GM12878 (cell line): ENCODE data around the gene PATL2. TPM values are rescaled to one million over a fixed set of nuclear protein-coding genes. Genes with fewer than 3 reads are reported as not detected.
A peak's percentile ranks its signal among the peaks of the same experiment; 100 is the strongest.

Experiments
- ATAC-seq: fragments of 200-7000 bp; cut with Tn5 transposase; 3 replicates; pipeline ENCODE4 v1.9.1; 2020; ENCODE audit warnings: mild to moderate bottlenecking, moderate library complexity
- BruUV-seq: library from RNA; stranded (reverse); fragments of 400-500 nt; replicated peaks from 2 replicates; lab custom pipeline; 2021; lab: Mats Ljungman, UMichigan
- CTCF ChIA-PET: fragments of 300-600 bp; sonication (Branson Sonifier 250); formaldehyde crosslinking; extraction: SDS; loops from one replicate; lab custom pipeline; 2021; ENCODE audit warnings: inconsistent platforms; lab: Yijun Ruan, JAX
- POLR2A ChIA-PET: fragments of 350-600 bp; formaldehyde crosslinking; extraction: SDS; loops from one replicate; lab custom pipeline; 2021; ENCODE audit warnings: inconsistent platforms; lab: Charles Lee
- RAD21 ChIA-PET: fragments of 300-600 bp; sonication (Branson Sonifier 250); formaldehyde crosslinking; loops from one replicate; lab custom pipeline; 2023; ENCODE audit warnings: antibody characterized with exemption; ENCODE audit not compliant: unreplicated experiment; lab: Charles Lee
- SMC1A ChIA-PET: fragments of 300-600 bp; sonication (Branson Sonifier 250); formaldehyde crosslinking; loops from one replicate; lab custom pipeline; 2023; ENCODE audit not compliant: unreplicated experiment, uncharacterized antibody; lab: Charles Lee
- DNase-seq: peaks from one replicate; pipeline ENCODE4 v3.0.0-alpha.2; 2011; ENCODE audit warnings: low read depth, low spot score
- FAIRE-seq: peaks from 3 replicates; lab custom pipeline; 2011; peaks lifted over from hg19 to GRCh38; lab: Jason Lieb, UNC
- H2AFZ ChIP-seq: 2 replicates; pipeline ENCODE4 v1.6.0; 2011; ENCODE audit warnings: low read depth, low read length, control low read depth; ENCODE audit not compliant: control insufficient read depth
- H3K27ac ChIP-seq: 2 replicates; pipeline ENCODE4 v1.5.1; 2011; ENCODE audit warnings: control low read depth; ENCODE audit not compliant: control insufficient read depth, insufficient read depth
- H3K27me3 ChIP-seq, 2 experiments: replicated peaks in 1 of 2; 2 replicates each; pipeline versions ENCODE4 v1.6.0 to v1.6.1; 2011; ENCODE audit warnings: low read length in 1 of 2; ENCODE audit not compliant: control insufficient read depth in 2 of 2, insufficient read depth in 2 of 2
- H3K36me3 ChIP-seq, 2 experiments: 2 replicates each; pipeline ENCODE4 v1.5.1; 2011; ENCODE audit warnings: low read length in 1 of 2; ENCODE audit not compliant: control insufficient read depth in 2 of 2, insufficient read depth in 2 of 2
- H3K4me1 ChIP-seq: 2 replicates; pipeline ENCODE4 v1.6.1; 2011; ENCODE audit warnings: mild to moderate bottlenecking, low read length, moderate library complexity, mixed read lengths; ENCODE audit not compliant: control insufficient read depth, insufficient read depth
- H3K4me2 ChIP-seq: 2 replicates; pipeline ENCODE4 v1.6.0; 2011; ENCODE audit warnings: control low read depth; ENCODE audit not compliant: control insufficient read depth, insufficient read depth
- H3K4me3 ChIP-seq: fragments of 200-600 bp; sonication (generic); 2 replicates; pipeline ENCODE4 v1.5.1; 2016
- H3K79me2 ChIP-seq: 2 replicates; pipeline ENCODE4 v1.6.0; 2011; ENCODE audit warnings: low read length; ENCODE audit not compliant: control insufficient read depth, insufficient read depth
- H3K9ac ChIP-seq: 2 replicates; pipeline ENCODE4 v1.8.0; 2011; ENCODE audit warnings: low read length, control low read depth, mixed read lengths; ENCODE audit not compliant: control insufficient read depth, insufficient read depth
- H3K9me3 ChIP-seq: replicated peaks from 3 replicates; pipeline ENCODE4 v1.5.1; 2011; ENCODE audit warnings: mild to moderate bottlenecking, low read length; ENCODE audit not compliant: control insufficient read depth, insufficient read depth
- H4K20me1 ChIP-seq: 2 replicates; pipeline ENCODE4 v1.6.0; 2011; ENCODE audit not compliant: control insufficient read depth, insufficient read depth
- CHD2 ChIP-seq: IDR thresholded peaks from 2 replicates; pipeline ENCODE4 v1.6.1; 2011; ENCODE audit warnings: low read depth, low read length, improper control_type of control experiment, borderline replicate concordance
- ETV6 ChIP-seq, 2 experiments: fragments of 450-650 bp in 1 of 2; IDR thresholded peaks in 1 of 2; conservative IDR thresholded peaks in 1 of 2; 2 replicates each; pipeline ENCODE4 v1.6.1; 2014; ENCODE audit warnings: antibody characterized with exemption in 1 of 2, borderline replicate concordance in 1 of 2, low read depth in 1 of 2, mild to moderate bottlenecking in 1 of 2, moderate library complexity in 1 of 2
- EZH2 ChIP-seq: IDR thresholded peaks from 2 replicates; pipeline ENCODE4 v1.6.1; 2012; ENCODE audit warnings: low read depth, mild to moderate bottlenecking, control low read depth, inconsistent platforms, low read length, borderline replicate concordance; ENCODE audit not compliant: control insufficient read depth
- GATAD2B ChIP-seq: fragments of 450-650 bp; conservative IDR thresholded peaks from 2 replicates; pipeline ENCODE4 v1.6.1; 2017; ENCODE audit warnings: low read depth, mild to moderate bottlenecking, moderate library complexity
- MYB ChIP-seq: fragments of 150-350 bp; IDR thresholded peaks from 2 replicates; pipeline ENCODE4 v1.6.1; 2014; ENCODE audit warnings: mild to moderate bottlenecking, low read depth, low read length, borderline replicate concordance
- PML ChIP-seq: IDR thresholded peaks from 2 replicates; pipeline ENCODE4 v1.6.1; 2012; ENCODE audit warnings: low read length, inconsistent platforms
- TCF12 ChIP-seq: IDR thresholded peaks from 2 replicates; pipeline ENCODE4 v1.6.1; 2011; ENCODE audit warnings: low read depth, mild to moderate bottlenecking, low read length
- TCF3 ChIP-seq: IDR thresholded peaks from 2 replicates; pipeline ENCODE4 v1.6.1; 2012; ENCODE audit warnings: low read depth, mild to moderate bottlenecking, low read length, borderline replicate concordance; ENCODE audit not compliant: insufficient read depth
- TCF7 ChIP-seq: IDR thresholded peaks from 2 replicates; pipeline ENCODE4 v1.6.1; 2014; ENCODE audit warnings: antibody characterized with exemption, borderline replicate concordance
- YBX1 ChIP-seq: fragments of 450-650 bp; IDR thresholded peaks from 2 replicates; pipeline ENCODE4 v1.6.1; 2016; ENCODE audit warnings: antibody characterized with exemption
- YY1 ChIP-seq: IDR thresholded peaks from 2 replicates; pipeline ENCODE4 v1.6.1; 2011; ENCODE audit warnings: low read depth, mild to moderate bottlenecking, low read length
- WGBS: methylation state at CpG from one replicate; pipeline ENCODE4 v1.1.6; 2016; ENCODE audit warnings: low lambda C conversion rate; ENCODE audit not compliant: insufficient replicate concordance, insufficient coverage; ENCODE audit errors: missing lambda C conversion rate; 5-methylcytosine and 5-hydroxymethylcytosine counted together
- in situ Hi-C: fragments of 300-500 bp; cut with MboI; formaldehyde crosslinking; loops from 9 replicates; pipeline ENCODE4 v1.14.3; 2018; ENCODE audit warnings: mixed read lengths
- intact Hi-C: fragments of 100-400 bp; cut with micrococcal nuclease; formaldehyde crosslinking; loops from one replicate; pipeline ENCODE4 v1.14.2; 2022; ENCODE audit not compliant: unreplicated experiment
- polyA plus RNA-seq, 11 experiments: library from polyadenylated mRNA; depleted of rRNA in 4 of 11; unstranded in 6 of 11; stranded (reverse) in 5 of 11; fragments of >200 nt; fragmentation: Nextera tagmentation in 4 of 11; fragmentation: Illumina TruSeq in 1 of 11; extraction: Ambion mirVana in 4 of 11; extraction: Trizol in 1 of 11; gene quantifications; 1 replicate in 1 of 11; 2 replicates in 10 of 11; pipeline versions ENCODE4 v1.2.1 to v1.2.3, GENCODE V29; 2011 to 2016; ENCODE audit warnings: inconsistent platforms in 2 of 11, missing spikeins in 2 of 11, low read depth in 1 of 11
- total RNA-seq, 4 experiments: library from RNA; depleted of rRNA in 3 of 4; stranded (reverse); fragments of >200 nt in 3 of 4; fragmentation: Illumina TruSeq in 1 of 4; extraction: Trizol in 1 of 4; gene quantifications; 2 replicates each; pipeline versions ENCODE4 v1.2.1 to v1.2.3, GENCODE V29; 2013 to 2021
- TF ChIP-seq, protein P1 (sequence below): fragments of 450-650 bp; IDR thresholded peaks from 2 replicates; pipeline ENCODE4 v1.6.1; 2017; ENCODE audit warnings: borderline replicate concordance
- TF ChIP-seq, protein P2 (sequence below): fragments of 450-650 bp; IDR thresholded peaks from 2 replicates; pipeline ENCODE4 v1.6.1; 2016; ENCODE audit warnings: mild to moderate bottlenecking

Gene PATL2
- total and polyA plus RNA-seq, 10 of the 15 experiments (the other 5 are each of a cell fraction or from before 2014, with no cell fraction given) = 4.2 to 16.2 (median 12.1) TPM

DNA sequence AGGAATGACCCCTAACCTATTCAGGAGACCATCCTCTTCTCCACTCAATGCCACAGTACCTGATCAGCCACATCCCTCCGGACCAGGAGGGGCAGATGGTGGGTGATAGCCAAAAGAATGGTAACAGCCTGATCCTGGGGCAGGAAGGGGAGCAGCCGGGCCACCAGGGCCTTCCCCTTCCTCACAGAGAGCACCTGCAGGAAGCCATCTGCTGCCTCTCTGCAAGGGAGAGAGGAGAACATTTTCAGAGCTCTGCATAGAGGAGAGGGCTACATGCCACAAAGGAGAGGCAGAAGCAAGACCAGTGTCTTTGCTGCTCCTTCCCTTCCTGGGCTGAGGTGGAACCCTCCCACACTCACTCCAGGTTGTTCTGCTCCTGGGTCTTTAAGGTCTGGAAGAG, 42.2 kb downstream of the PATL2 start:
- no peak for ATAC-seq
- WGBS = 19% methylated on average over 2 of the region's 2 CpGs
- BruUV-seq = no TSS peak

More for the DNA sequence above, 42.2 kb downstream of the PATL2 start:
- H3K9me3 ChIP-seq = no peaks in the 10 kb centered on the region; the same call in 2 of the 3 replicates
- in situ Hi-C loops (loop anchor here (5.0 kb wide), 1 partner anchor 43 kb away; the partner anchor contains the start of genes B2M and PATL2), intact Hi-C loops (no loop called here)
- no peak overlapping the region for H3K4me3 ChIP-seq
- H3K4me2 ChIP-seq = no peak overlapping the region
- no peaks in the 10 kb centered on the region for H4K20me1 ChIP-seq
- ChIA-PET CTCF (interaction anchor here (0.9 to 9.8 kb wide), 6 partner anchors 9 to 70 kb away, joined by 3 to 203 read pairs (median 5); partner anchors contain the start of genes B2M, PATL2 and TRIM69), RAD21 (interaction anchor here (9.8 to 18.1 kb wide), 2 partner anchors 42 to 63 kb away, joined by 231 to 680 read pairs; partner anchors contain the start of genes B2M, PATL2 and TRIM69), POLR2A (interaction anchor here (0.7 to 11.4 kb wide), 6 partner anchors 9 to 67 kb away, joined by 4 to 194 read pairs (median 16); partner anchors contain the start of gene TRIM69), SMC1A (interaction anchor here (1.2 to 3.4 kb wide), 5 partner anchors 9 to 70 kb away, joined by 3 to 21 read pairs (median 15); partner anchors contain the start of genes B2M and PATL2)
- H2AFZ ChIP-seq = no peak overlapping the region
- peaks cover 27% of the 10 kb centered on the region for H3K79me2 ChIP-seq
- 0 out of 2 replicates have a peak, but pooled peaks have one; percentile 34 for TF ChIP-seq TCF12
- TF ChIP-seq, protein P1, sequence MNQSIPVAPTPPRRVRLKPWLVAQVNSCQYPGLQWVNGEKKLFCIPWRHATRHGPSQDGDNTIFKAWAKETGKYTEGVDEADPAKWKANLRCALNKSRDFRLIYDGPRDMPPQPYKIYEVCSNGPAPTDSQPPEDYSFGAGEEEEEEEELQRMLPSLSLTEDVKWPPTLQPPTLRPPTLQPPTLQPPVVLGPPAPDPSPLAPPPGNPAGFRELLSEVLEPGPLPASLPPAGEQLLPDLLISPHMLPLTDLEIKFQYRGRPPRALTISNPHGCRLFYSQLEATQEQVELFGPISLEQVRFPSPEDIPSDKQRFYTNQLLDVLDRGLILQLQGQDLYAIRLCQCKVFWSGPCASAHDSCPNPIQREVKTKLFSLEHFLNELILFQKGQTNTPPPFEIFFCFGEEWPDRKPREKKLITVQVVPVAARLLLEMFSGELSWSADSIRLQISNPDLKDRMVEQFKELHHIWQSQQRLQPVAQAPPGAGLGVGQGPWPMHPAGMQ = no peak
- 0 out of 2 replicates have a peak, but pooled peaks have one; percentile 32 for TF ChIP-seq TCF3
- TF ChIP-seq TCF7 = no peak
- no peak for TF ChIP-seq EZH2
- no peak for TF ChIP-seq YBX1
- TF ChIP-seq, protein P2, sequence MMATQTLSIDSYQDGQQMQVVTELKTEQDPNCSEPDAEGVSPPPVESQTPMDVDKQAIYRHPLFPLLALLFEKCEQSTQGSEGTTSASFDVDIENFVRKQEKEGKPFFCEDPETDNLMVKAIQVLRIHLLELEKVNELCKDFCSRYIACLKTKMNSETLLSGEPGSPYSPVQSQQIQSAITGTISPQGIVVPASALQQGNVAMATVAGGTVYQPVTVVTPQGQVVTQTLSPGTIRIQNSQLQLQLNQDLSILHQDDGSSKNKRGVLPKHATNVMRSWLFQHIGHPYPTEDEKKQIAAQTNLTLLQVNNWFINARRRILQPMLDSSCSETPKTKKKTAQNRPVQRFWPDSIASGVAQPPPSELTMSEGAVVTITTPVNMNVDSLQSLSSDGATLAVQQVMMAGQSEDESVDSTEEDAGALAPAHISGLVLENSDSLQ = no peak
- TF ChIP-seq MYB = no peak
- no peak for TF ChIP-seq ETV6 (conservative IDR thresholded peaks at IDR 0.05 in 1 of 2, IDR thresholded peaks at IDR 0.05 in 1 of 2; ENCODE audit: borderline replicate concordance in 1 of 2, low read depth in 1 of 2)
- TF ChIP-seq YY1 = no peak
- no peak for TF ChIP-seq GATAD2B
- TF ChIP-seq PML = no peak
- TF ChIP-seq CHD2 = no peak
- DNase-seq (no peak), FAIRE-seq (no peak)
- no peak overlapping the region for H3K9ac ChIP-seq
- H3K27ac ChIP-seq = no peak overlapping the region
- H3K36me3 ChIP-seq = peaks cover 0 to 2% of the 10 kb centered on the region in 2 experiments; a peak in 1 of 4 replicates
- H3K27me3 ChIP-seq = no peaks in the 10 kb centered on the region
- peaks cover 62% of the 10 kb centered on the region for H3K4me1 ChIP-seq
